ENCODE results near the gene RNF220.

RNF220 gene

GRCh38 chr1:44641126-44642102, 236.4 kb downstream of the RNF220 start:
- DNase-seq = no peak

- no peak for DNase-seq
These were observed 237.2 kb downstream of the RNF220 start for GRCh38 chr1:44642255-44642654.

DNA sequence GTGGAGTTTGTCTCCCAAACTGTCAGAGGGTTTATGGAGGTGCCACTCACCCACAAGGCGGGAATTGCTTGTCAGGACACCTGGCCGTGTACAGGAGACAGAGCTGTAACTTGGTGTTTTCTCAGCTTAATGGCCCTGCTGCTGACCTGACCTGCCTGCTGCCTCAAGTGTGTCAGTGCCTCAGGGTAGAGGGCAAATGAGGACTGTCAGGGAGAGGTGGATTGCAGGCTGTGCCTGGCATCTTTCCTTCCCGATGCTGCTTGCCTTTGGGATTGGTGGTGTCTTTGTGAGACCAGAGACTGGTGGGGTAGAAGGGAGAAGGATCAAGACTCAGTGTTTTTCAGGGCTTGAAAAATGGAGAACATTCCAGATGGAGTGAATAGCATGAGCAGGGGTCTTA, 237.9 kb downstream of the RNF220 start:
- DNase-seq = no peak

DNA sequence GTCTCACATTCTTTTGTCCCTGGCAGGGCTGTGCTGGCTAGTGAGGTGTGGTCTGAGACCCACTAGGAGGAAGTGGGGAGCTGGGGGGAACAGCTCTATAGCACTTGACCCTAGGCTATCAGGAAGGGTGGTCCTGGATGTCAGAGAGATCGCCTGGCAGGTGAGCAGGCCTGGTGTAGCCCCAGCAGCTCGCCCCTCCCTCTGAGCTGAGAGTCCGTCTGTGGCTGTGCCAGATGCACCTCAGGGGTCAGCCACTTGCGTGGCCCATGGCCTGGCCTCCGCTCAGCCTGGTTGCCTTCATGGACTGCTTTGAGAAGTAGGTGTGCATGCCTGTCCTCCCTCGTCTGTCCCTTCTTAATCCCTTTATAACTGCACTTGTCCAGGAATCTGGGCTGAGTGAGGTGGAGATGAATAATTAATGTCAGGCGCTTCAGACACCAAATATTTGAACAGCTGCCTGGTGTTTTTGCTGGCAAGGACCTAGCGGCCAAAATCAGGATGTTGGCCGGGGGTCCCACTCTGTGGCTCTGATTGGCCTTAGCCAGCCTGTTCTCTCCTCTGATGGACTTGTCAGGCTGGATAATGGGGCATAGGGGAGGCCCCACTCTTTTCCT, 238.8 kb downstream of the RNF220 start:
- DNase-seq = no peak

DNA sequence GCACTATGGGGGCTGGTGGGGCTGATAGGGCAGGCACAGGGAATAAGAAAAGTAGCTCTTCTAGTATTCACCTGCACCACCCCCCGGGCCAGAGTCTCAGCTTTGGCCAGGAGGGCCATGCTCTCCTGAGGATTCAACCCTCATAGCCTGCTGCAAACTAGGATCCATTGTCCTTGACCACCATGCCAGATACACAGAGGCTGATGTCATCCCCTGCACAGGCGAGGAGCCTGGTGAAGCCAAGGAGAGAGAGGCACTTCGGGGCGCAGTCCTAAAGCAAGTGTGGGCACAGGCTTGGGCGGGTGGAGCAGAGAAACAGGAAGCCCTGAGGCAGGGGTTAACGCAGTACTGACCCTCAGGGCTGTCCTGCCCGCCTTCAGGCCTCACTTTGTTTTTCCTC, 239.8 kb downstream of the RNF220 start:
- no peak for DNase-seq

- DNase-seq = no peak
These were observed 240.6 kb downstream of the RNF220 start for GRCh38 chr1:44645476-44646244.

GRCh38 chr1:44646261-44647110, 241.4 kb downstream of the RNF220 start:
- DNase-seq = no peak

DNA sequence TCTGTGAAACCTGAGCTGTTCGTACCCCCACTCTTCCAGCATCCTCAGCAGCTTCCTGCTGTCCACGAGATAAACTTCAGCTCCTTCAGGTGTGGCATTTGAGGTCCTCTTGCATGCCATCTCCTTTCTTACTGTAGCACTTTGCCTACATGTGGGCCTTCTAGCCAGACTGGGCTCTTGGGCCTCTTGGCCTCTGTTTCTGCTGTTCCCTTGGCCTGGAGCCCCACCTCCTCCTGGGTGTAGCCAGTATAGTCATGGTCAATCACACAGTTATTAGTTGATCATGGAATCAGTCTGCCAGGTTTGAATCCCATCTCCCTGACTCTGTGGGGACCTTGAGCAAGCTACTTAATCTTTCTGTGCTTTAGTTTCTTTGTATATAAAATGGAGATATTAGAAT, 242.8 kb downstream of the RNF220 start:
- DNase-seq = no peak

GRCh38 chr1:44648529-44649250, 243.6 kb downstream of the RNF220 start:
- no peak for DNase-seq

- no peak for DNase-seq
These were observed 244.7 kb downstream of the RNF220 start for GRCh38 chr1:44649788-44650158.

- DNase-seq = no peak
These were observed 245.2 kb downstream of the RNF220 start for GRCh38 chr1:44650159-44650831.

- no peak for DNase-seq
These were observed 246.0 kb downstream of the RNF220 start for GRCh38 chr1:44651069-44651468.

DNA sequence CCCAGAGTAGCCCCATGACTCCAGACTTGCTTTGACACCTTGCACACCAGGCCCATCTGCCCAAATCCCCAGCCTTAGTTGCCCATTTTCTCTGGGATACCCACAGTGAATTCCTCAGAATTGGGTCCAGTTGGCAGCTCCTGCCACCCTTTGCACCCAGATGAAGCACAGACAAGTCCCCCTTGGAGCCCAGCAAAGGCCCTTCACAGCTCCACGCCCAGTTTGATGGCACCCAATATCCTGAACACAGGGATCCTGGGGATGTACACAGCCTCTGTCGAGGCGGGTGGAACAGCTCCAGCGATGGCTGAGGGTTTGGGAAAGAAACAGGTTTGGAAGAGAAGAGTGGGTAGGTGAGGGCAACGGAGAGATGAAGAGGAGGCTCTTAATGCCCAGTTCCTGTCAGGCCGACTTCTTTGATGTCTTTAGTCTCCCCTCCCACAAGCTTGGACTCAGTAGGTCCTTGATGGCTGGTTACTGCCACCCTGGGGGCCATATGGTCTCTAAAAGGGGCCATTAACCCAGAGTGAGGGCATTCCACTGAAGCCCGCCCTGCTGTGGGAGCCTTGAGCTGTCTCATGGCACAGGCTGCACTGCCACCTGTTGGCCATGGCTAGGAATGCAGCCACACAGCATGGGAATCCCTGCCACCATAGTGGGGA, 247.5 kb downstream of the RNF220 start:
- no peak for DNase-seq

- no peak for DNase-seq
These were observed 248.3 kb downstream of the RNF220 start for GRCh38 chr1:44653107-44653964.

DNA sequence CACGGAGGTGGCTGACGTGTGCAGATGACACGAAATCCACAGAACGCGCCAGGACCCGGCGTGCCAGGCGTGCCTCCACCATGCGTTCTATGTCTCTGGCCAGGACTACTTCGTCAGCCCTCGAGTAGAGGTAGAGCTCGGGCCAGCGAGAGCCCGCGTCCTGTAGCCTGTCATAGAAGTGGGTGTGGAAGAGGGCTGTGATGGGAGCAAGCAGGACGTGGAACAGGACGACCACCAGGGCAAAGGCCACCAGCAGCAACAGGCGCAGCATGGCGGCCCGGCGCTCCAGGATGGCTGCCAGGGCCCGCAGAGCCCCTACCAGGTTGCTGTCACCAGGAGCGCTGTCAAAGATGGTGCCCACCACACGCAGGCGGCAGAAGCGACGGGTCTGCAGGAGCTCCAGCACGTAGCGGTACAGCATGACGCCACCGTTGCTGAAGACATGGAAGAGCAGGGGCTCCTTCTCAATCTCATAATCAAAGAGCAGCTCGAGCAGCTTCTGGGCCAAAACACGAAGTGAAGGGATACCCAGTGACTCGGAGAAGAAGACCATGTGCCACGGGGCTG, 249.6 kb downstream of the RNF220 start:
- DNase-seq = no peak

GRCh38 chr1:44655609-44656008, 250.6 kb downstream of the RNF220 start:
- no peak for DNase-seq

GRCh38 chr1:44659566-44659965, 254.5 kb downstream of the RNF220 start:
- no peak for DNase-seq

DNA sequence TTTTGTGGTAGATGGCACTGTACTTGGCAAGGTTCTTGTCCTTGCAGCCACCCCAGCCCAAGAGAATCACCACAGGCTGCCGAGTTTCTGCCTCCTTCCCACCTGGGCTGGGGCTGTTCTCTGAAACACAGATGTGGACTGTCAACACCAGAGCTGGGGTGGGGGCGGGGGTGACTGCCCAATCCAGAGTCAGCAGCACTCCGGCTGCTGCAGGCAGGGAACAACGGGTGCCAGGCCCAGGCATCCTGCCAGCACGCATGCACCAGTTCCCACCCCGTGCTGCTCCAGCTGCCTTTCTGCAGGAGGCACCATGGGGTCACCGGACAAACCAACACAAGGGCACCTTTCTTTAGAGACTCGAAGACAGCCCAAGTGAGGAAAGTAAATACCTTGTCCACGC, 255.1 kb downstream of the RNF220 start:
- no peak for DNase-seq

All from NCI-H1417 treated with DMSO at 0.1 percent for 48 hours (cell line).